VCaP (cell line): ENCODE measurements around the gene GORAB.

Experiments
- H3K27ac ChIP-seq: fragments of 450-650 bp; 2 replicates; pipeline ENCODE4 v1.5.1; 2017
- CTCF ChIP-seq: fragments of 450-650 bp; conservative IDR thresholded peaks from 2 replicates; pipeline ENCODE4 v1.5.1; 2017; ENCODE audit warnings: mild to moderate bottlenecking, moderate library complexity

The GORAB gene

DNA sequence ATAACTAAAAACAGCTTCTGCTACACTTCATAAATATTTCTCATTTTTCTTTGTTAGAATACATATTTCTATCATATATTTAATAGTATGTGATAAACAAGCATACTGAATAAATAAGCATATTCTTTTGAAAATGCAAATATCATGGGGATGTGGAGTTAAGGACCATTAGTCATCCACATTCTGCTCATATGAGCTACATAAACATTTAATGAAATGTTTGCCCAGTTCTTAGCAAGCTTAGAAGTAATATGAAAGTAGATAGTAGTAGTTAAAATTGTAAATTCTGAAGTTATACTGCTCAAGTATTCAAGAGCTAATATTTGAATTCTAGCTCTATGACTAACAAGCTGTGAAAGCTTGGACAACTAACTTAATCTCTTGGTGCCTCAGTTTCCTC lies 10.1 kb upstream of the GORAB start:
- no peak overlapping the region for H3K27ac ChIP-seq
- TF ChIP-seq CTCF: no peak

DNA sequence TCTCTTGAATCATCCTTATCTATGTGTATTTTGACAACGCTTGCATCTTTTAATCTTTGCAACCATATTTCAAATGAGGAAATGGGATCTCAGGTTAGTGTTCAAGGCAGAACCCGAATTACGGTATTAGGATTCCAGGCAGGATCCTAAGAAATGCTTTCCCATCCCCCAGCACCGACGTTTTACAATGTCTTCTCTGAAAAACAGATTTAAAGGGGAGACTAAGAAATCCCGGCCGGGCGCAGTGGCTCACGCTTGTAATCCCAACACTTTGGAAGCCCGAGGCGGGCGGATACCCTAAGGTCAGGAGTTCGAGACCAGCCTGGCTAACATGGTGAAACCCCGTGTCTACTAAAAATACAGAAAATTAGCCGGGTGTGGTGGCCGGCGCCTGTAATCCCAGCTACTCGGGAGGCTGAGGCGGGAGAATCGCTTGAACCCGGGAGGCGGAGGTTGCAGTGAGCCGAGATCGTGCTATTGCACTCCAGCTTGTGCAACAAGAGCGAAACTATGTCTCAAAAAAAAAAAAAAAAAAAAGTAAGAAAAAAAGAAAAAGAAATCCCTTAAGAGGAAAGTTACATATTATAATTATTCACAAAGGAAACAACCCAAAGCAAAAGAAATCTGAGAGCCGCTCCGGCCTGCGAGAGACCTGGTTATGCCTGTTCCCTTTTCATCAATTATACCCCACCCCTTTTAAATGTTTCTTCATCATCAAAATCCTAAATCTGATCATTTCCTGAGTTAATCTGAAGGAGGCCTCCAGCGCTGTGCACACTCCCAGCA lies 801 bp upstream of the GORAB start:
- peak overlapping the region; percentile 90 for H3K27ac ChIP-seq
- TF ChIP-seq CTCF: no peak

GRCh38 chr1:170533298-170533697 lies 1.3 kb downstream of the GORAB start:
- no peak for TF ChIP-seq CTCF
- H3K27ac ChIP-seq: no peak overlapping the region

DNA sequence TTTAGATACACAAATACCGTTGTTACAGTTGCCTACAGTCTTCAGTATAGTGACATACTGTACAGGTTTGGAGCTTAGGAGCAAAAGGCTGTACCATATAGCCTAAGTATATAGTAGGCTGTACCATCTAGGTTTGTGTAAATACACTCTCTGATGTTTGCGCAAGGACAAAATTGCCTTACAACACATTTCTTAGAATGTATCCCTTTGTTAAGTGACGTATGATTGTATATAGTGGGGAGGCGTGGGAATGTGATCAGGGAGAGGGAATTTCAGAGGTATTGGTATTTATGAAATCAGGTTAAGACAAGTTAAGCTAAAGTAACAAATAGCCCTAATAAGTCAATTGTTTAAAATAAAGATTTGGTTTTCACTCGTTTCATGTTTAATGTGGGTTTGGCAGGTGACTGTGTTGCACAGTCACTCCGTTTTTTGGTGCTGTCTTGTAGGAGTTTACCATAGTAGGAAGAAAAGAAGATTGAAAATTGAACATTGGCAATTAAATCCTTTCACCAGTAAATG lies 2.7 kb downstream of the GORAB start:
- no peak for TF ChIP-seq CTCF
- no peak overlapping the region for H3K27ac ChIP-seq

DNA sequence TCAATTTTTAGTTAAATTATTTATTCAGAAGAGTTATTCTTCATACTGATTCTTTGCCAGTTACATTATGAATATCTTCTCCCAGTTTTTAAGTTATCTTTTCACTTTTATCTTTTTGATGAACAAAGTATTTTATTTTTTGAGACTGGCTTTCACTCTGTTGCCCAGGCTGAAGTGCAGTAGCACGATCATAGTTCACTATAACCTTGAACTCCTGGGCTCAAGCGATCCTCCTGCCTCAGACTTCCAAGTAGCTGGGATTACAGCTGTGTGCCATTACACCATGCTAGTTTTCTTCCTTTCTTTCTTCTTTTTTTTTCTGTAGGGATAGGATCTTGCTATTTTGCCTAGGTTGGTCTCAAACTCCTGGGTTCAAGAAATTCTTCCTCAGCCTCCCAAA lies 3.5 kb downstream of the GORAB start:
- no peak for TF ChIP-seq CTCF
- no peak overlapping the region for H3K27ac ChIP-seq

DNA sequence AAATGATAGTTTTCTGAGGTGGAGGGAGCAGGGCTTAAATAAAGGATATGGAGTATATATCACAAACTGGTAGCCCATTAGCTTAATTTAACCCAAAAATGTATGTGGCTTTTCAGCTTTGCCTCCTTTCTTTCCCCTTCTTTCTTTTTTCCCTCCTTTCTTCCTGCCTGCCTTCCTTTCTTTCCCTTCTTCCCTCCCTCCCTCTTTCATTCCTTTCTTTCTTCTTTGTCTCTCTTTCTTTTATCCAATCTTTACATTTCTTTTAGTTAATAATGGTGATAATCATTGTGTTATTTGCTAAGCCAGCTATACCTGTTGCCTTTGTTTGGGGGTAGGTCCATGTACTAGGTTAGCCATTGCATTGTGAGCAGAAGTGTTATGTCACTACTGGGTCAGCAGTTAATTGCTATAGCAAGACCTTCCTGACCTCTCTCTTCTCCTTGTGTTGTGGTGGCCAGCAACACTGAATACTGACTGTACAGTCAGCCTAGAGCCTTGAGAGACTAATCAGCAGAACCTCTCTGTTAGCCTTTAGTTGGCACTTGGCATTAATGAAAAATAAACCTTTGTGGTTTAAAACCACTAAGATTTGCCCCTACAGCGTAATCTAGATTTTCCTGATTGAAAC lies 5.1 kb downstream of the GORAB start:
- no peak for TF ChIP-seq CTCF
- no peak overlapping the region for H3K27ac ChIP-seq

DNA sequence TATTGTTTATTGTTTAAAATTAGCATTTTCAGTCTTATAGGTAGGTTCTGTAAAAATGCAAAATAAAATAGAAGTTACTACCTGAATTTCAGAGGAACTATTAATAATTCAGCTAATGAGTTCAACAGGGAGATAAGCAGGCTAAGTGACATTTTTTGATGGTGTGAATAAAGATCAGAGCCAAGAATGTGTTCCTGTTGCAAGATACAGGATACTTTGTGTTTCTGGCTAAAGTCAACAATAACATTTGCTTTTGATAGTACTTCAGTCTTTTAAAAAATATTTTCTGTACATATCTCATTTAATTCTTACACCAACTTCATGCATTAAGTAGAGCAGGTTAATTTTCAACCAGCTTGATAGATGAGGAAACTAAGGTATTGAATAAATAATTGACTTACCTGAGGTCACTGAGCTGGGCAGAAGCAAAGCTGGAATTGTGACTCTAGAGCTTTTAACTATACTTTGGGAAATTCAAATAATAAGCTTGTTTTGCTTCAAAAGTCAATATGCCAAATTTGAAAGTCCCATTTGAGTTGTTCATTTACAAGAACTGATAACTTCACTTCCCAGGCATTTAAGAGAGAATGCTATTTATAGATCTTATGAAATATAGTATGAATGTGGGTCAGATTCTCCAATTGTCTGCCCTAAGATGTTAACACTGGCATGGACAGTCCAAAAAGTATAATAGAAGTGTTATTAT lies 6.0 kb downstream of the GORAB start:
- no peak for TF ChIP-seq CTCF

More for the DNA sequence above, 6.0 kb downstream of the GORAB start:
- H3K27ac ChIP-seq: no peak overlapping the region
